IPS-18a (cell line): Measurements from ENCODE around the gene OR10G6.
"Not testable (repeated sequence)": the region's sequence is repeated elsewhere in the genome, so short reads cannot be mapped to it uniquely, and the experiment has no call there.

Experiments
- H3K27ac ChIP-seq: one replicate; pipeline ENCODE4 v1.5.1; 2013; ENCODE audit warnings: low read length
- H3K27me3 ChIP-seq: one replicate; pipeline ENCODE4 v1.6.1; 2013; ENCODE audit warnings: mild to moderate bottlenecking, low read length; ENCODE audit not compliant: control insufficient read depth, insufficient read depth
- H3K36me3 ChIP-seq: one replicate; pipeline ENCODE4 v1.6.1; 2013; ENCODE audit warnings: low read depth, low read length; ENCODE audit not compliant: control insufficient read depth
- H3K4me1 ChIP-seq: one replicate; pipeline ENCODE4 v1.6.1; 2013; ENCODE audit warnings: low read depth, low read length; ENCODE audit not compliant: control insufficient read depth
- H3K4me3 ChIP-seq: one replicate; pipeline ENCODE4 v1.5.1; 2013; ENCODE audit warnings: low read length
- H3K9ac ChIP-seq: one replicate; pipeline ENCODE4 v1.6.1; 2013; ENCODE audit warnings: mild to moderate bottlenecking, low read length, moderate library complexity
- H3K9me3 ChIP-seq: one replicate; pipeline ENCODE4 v1.6.1; 2013; ENCODE audit warnings: low read depth, low read length; ENCODE audit not compliant: control insufficient read depth

The OR10G6 gene

DNA sequence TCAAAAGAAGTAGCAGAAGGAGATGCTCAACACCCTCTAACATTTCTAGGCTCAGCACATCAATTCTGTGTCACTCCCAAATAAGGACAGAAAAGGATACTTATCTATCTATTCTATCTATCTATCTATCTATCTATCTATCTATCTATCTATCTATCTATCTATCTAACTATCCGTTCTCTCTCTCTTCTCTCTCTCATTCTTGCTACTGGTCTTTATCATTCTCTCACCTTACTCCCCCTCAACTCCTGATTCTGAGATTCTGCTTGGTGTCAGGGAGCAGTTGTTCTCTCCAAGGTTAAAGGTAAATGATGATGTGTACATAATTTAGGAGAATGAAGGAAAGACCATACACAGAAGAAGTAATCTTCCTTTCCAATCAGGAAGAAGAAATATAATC is at the start of gene OR10G6:
Gene OR10G6 (minus strand): TSS at position 43 of the 400 bp plus-strand sequence. CDS start 0 bp downstream, at position 43.
- no peaks in the 10 kb centered on the region for H3K27me3 ChIP-seq
- no peaks in the 10 kb centered on the region for H3K36me3 ChIP-seq
- H3K4me1 ChIP-seq, result no peaks in the 10 kb centered on the region
- no peaks in the 10 kb centered on the region for H3K9me3 ChIP-seq
- no peak within 1 kb of the TSS for H3K27ac ChIP-seq
- H3K9ac ChIP-seq, result no peak within 1 kb of the TSS
- no peak within 1 kb of the TSS for H3K4me3 ChIP-seq

GRCh38 chr11:124043420-124043819 is 48.5 kb upstream of the OR10G6 start:
- no peaks in the 10 kb centered on the region for H3K4me1 ChIP-seq
- no peaks in the 10 kb centered on the region for H3K27me3 ChIP-seq
- H3K4me3 ChIP-seq, result no peak overlapping the region
- H3K27ac ChIP-seq, result no peak overlapping the region
- no peaks in the 10 kb centered on the region for H3K36me3 ChIP-seq
- no peaks in the 10 kb centered on the region for H3K9me3 ChIP-seq
- no peak overlapping the region for H3K9ac ChIP-seq

GRCh38 chr11:124041254-124041653 is 46.3 kb upstream of the OR10G6 start, which contains the start of gene OR10G7:
Gene OR10G7, minus strand, starts transcription at chr11:124041325. Its CDS starts 2,324 bp downstream, at chr11:124039001.
- Histone ChIP-seq H3K9ac (no peak within 1 kb of the TSS), H3K27ac (no peak within 1 kb of the TSS)

GRCh38 chr11:124039557-124039956 is 44.6 kb upstream of the OR10G6 start:
- Histone ChIP-seq H3K4me3 (no peak overlapping the region), H3K36me3 (no peaks in the 10 kb centered on the region), H3K27ac (no peak overlapping the region), H3K27me3 (no peaks in the 10 kb centered on the region), H3K9ac (no peak overlapping the region), H3K4me1 (no peaks in the 10 kb centered on the region), H3K9me3 (no peaks in the 10 kb centered on the region)

More at GRCh38 chr11:124041254-124041653, 46.3 kb upstream of the OR10G6 start, which contains the start of gene OR10G7:
- H3K4me3 ChIP-seq, result no peak within 1 kb of the TSS
- H3K27me3 ChIP-seq, result no peaks in the 10 kb centered on the region
- H3K36me3 ChIP-seq, result no peaks in the 10 kb centered on the region
- no peaks in the 10 kb centered on the region for H3K9me3 ChIP-seq
- H3K4me1 ChIP-seq, result no peaks in the 10 kb centered on the region

DNA sequence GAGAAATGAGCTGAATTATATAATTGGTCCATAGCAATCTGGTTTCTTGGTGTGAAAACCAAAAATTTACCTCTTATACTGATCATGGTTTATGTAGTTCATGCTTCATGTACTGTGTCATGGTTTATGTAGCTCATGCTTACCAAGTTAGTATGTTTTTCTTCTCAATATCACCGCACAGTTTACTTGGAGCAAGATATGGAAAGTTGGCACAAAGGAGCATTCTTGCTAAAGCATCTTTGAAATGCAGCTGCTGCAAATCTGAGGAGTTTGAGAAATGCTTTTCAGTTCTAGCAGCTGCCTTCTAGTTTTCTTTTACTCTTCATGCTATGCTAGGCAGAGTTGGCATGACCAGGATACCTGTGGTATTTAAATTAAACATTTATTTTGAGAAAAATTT is 41.7 kb upstream of the OR10G6 start:
- Histone ChIP-seq H3K27ac (no peak overlapping the region), H3K4me3 (no peak overlapping the region), H3K9me3 (no peaks in the 10 kb centered on the region), H3K9ac (no peak overlapping the region), H3K4me1 (no peaks in the 10 kb centered on the region), H3K36me3 (no peaks in the 10 kb centered on the region), H3K27me3 (no peaks in the 10 kb centered on the region)

GRCh38 chr11:124026498-124026897 is 31.5 kb upstream of the OR10G6 start, which contains the start of gene OR10G8:
Gene OR10G8, plus strand, starts transcription at chr11:124026798. Its CDS starts 2,825 bp downstream, at chr11:124029623.
- Histone ChIP-seq H3K36me3 (no peaks in the 10 kb centered on the region), H3K27me3 (no peaks in the 10 kb centered on the region), H3K9me3 (no peaks in the 10 kb centered on the region), H3K4me3 (no peak within 1 kb of the TSS), H3K9ac (no peak within 1 kb of the TSS), H3K4me1 (no peaks in the 10 kb centered on the region), H3K27ac (no peak within 1 kb of the TSS)

DNA sequence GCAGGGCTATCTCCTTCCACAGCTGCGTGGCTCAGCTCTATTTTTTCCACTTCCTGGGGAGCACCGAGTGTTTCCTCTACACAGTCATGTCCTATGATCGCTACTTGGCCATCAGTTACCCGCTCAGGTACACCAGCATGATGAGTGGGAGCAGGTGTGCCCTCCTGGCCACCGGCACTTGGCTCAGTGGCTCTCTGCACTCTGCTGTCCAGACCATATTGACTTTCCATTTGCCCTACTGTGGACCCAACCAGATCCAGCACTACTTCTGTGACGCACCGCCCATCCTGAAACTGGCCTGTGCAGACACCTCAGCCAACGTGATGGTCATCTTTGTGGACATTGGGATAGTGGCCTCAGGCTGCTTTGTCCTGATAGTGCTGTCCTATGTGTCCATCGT is 20.9 kb upstream of the OR10G6 start:
- H3K9me3 ChIP-seq, H3K9ac ChIP-seq, H3K27me3 ChIP-seq, H3K36me3 ChIP-seq, H3K4me1 ChIP-seq, H3K27ac ChIP-seq, H3K4me3 ChIP-seq: not testable (repeated sequence)

GRCh38 chr11:124012697-124013096 is 17.7 kb upstream of the OR10G6 start, which contains the start of gene OR10G4:
Gene OR10G4, plus strand, starts transcription at chr11:124012997. Its CDS starts 2,578 bp downstream, at chr11:124015575.
- Histone ChIP-seq H3K4me3 (no peak within 1 kb of the TSS), H3K27me3 (no peaks in the 10 kb centered on the region), H3K9ac (no peak within 1 kb of the TSS), H3K36me3 (no peaks in the 10 kb centered on the region), H3K27ac (no peak within 1 kb of the TSS), H3K4me1 (no peaks in the 10 kb centered on the region), H3K9me3 (no peaks in the 10 kb centered on the region)

DNA sequence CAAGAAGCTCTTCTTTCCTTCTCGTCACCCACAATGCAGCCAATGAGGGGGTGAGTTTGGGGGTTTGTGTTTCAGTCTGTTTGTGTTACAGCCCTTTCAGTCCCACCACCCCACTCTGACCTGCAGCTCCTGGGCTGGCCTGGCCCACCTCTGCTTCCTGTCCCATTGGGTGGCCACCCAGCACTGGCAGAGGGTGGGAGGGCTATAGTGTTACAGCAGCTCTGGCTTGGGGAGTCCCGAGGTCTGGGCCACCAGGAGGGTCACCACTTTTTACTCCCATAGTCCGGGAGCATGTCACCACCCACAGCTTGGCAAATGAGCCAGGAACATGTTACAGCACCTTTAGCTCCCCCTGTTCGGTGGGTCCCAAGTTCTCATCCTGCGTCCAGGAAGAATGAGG is 15.7 kb downstream of the OR10G6 start:
- H3K9ac ChIP-seq, result no peak overlapping the region
- no peaks in the 10 kb centered on the region for H3K9me3 ChIP-seq
- H3K36me3 ChIP-seq, result no peaks in the 10 kb centered on the region
- no peaks in the 10 kb centered on the region for H3K4me1 ChIP-seq
- H3K27me3 ChIP-seq, result no peaks in the 10 kb centered on the region
- no peak overlapping the region for H3K27ac ChIP-seq
- no peak overlapping the region for H3K4me3 ChIP-seq

DNA sequence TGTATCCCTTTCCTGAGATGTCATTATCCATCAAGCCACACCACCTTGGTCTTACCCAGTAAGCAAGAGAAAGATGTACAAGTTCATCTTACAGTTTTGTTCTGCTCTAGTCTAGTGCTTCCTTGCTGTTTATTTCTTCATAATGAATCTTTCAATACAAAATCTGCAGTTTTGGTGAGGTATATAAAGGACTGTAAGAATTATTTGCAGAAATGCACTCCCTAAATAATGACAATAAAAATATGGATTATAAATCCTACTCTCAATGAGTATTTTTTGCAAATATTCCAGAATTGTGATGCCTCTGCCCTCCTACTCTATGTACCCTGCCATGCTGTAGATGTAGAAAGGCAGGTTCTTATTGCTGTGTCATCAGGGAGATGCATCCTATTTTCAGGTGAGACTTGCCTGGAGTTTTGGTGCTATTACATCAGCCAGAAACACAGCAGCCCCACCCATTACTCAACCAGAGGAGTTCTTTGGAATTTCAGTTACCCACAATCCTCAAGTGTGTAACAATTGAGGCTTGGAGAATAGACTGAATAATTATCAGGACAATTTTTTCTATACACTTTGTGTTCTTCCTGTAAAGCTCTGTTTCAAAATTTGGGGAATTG is 17.1 kb downstream of the OR10G6 start, which contains the start of gene OR10S1:
Gene OR10S1 (minus strand): TSS at position 51 of the 617 bp plus-strand sequence. CDS start 117 bp downstream, outside the sequence.
- no peaks in the 10 kb centered on the region for H3K9me3 ChIP-seq
- no peak within 1 kb of the TSS for H3K27ac ChIP-seq
- H3K4me1 ChIP-seq, result no peaks in the 10 kb centered on the region
- no peaks in the 10 kb centered on the region for H3K27me3 ChIP-seq
- H3K9ac ChIP-seq, result no peak within 1 kb of the TSS
- no peak within 1 kb of the TSS for H3K4me3 ChIP-seq
- no peaks in the 10 kb centered on the region for H3K36me3 ChIP-seq

DNA sequence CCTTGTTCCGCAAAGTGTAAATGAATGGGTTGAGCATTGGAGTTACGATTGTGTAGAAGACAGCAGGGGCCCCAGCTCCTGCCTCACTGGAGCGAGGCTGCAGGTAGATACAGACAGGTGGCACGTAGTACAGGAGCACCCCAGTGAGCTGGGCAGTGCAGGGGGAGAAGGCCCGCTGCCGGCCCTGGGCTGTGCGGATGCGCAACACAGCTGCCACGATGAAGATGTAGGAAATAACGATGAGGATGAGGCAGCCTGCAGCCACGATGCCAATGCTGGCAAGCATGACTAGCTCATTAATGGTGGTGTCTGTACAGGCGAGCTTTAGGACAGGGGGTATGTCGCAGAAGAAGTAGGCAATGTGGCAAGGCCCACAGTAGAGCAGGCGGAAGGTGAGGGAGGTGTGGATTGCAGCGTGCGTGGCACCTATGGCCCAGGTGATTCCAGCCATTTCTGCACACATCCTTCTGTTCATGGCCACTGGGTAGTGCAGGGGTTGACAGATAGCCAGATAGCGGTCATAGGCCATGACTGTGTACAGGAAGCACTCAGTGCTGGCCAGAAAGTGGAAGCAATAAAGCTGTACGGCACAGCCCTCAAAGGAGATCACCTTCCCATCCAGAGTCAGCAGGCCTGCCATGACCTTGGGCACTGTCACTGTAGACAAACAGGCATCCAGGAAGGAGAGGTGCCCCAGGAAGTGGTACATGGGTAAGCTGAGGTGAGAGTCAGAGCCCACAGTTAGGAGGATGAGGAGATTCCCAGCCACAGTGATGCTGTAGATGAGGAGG is 18.0 kb downstream of the OR10G6 start:
- Histone ChIP-seq H3K9ac (no peak overlapping the region), H3K27me3 (no peaks in the 10 kb centered on the region), H3K36me3 (no peaks in the 10 kb centered on the region), H3K4me3 (no peak overlapping the region), H3K9me3 (no peaks in the 10 kb centered on the region), H3K4me1 (no peaks in the 10 kb centered on the region), H3K27ac (no peak overlapping the region)
